ENCODE results near the gene MFN2. TPM values are rescaled to one million over a fixed set of nuclear protein-coding genes. Genes with fewer than 3 reads are reported as not detected.

Gene MFN2
- total and polyA plus RNA-seq, 2 of the 8 experiments (the other 6 are each of a cell fraction or from before 2014, with no cell fraction given) = 34.0 to 62.5 TPM

DNA sequence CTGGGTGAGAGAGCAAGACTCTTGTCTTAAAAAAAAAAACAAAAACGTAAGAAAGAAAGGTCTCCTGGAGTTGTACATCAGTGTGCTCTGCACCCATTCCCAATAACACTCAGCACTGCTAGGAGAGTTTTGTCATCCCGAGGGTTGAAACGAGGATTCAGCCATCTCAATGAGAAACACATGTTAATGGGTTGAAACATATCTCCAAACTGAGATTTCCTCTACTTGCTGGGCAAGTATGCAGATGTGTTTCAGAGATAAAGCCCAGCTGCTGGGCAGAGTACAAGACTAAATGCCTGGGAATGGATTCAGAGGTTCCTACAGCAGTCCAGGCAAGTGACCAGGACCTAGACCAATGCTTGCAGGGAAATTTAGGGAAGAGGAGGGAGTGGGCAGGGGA lies 2.6 kb upstream of the MFN2 start:
- POLR2A ChIA-PET (ENCODE audit: partially characterized antibody) = interaction anchor here (1.2 to 9.9 kb wide), 2 partner anchors 9 to 66 kb away, joined by 3 to 144 read pairs; no protein-coding TSS in a partner anchor
- 96% methylated on average over 3 of the region's 3 CpGs; no CpG with 5 or more reads in 1 of the 2 experiments for WGBS, 2 experiments (ENCODE audit: extremely low coverage in 1 of 2, insufficient coverage in 1 of 2, insufficient read length in 1 of 2, insufficient replicate concordance in 2 of 2, low coverage in 1 of 2, low lambda C conversion rate in 2 of 2, missing lambda C conversion rate in 1 of 2)
- TF ChIP-seq MAFK (IDR thresholded peaks at IDR 0.05; ENCODE audit: low read depth, low read length) (no peak), TAF1 (IDR thresholded peaks at IDR 0.05; ENCODE audit: low read depth, low read length) (no peak), SUZ12 (IDR thresholded peaks at IDR 0.05; ENCODE audit: low read length) (no peak), CBX5 (IDR thresholded peaks at IDR 0.05; ENCODE audit: low read depth, low read length) (no peak), JUN (IDR thresholded peaks at IDR 0.05; ENCODE audit: low read depth, low read length) (no peak), FOSL1 (IDR thresholded peaks at IDR 0.05; ENCODE audit: insufficient read depth, low read depth, low read length) (no peak), SIN3A (conservative IDR thresholded peaks at IDR 0.05 in 1 of 2, IDR thresholded peaks at IDR 0.05 in 1 of 2; ENCODE audit: low read depth in 1 of 2, low read length in 2 of 2) (no peak), RFX5 (IDR thresholded peaks at IDR 0.05; ENCODE audit: borderline replicate concordance, low read depth, low read length) (no peak), SP2 (IDR thresholded peaks at IDR 0.05; ENCODE audit: low read length) (no peak)
- TF ChIP-seq, protein P1, sequence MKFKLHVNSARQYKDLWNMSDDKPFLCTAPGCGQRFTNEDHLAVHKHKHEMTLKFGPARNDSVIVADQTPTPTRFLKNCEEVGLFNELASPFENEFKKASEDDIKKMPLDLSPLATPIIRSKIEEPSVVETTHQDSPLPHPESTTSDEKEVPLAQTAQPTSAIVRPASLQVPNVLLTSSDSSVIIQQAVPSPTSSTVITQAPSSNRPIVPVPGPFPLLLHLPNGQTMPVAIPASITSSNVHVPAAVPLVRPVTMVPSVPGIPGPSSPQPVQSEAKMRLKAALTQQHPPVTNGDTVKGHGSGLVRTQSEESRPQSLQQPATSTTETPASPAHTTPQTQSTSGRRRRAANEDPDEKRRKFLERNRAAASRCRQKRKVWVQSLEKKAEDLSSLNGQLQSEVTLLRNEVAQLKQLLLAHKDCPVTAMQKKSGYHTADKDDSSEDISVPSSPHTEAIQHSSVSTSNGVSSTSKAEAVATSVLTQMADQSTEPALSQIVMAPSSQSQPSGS (IDR thresholded peaks at IDR 0.05; ENCODE audit: low read length) = no peak
- TF ChIP-seq, protein P2, sequence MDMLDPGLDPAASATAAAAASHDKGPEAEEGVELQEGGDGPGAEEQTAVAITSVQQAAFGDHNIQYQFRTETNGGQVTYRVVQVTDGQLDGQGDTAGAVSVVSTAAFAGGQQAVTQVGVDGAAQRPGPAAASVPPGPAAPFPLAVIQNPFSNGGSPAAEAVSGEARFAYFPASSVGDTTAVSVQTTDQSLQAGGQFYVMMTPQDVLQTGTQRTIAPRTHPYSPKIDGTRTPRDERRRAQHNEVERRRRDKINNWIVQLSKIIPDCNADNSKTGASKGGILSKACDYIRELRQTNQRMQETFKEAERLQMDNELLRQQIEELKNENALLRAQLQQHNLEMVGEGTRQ (IDR thresholded peaks at IDR 0.05; ENCODE audit: low read length) = no peak

More for the DNA sequence above, 2.6 kb upstream of the MFN2 start:
- Histone ChIP-seq H3K18ac (ENCODE audit: extremely low read depth, low read length) (no peak overlapping the region), H4K5ac (ENCODE audit: insufficient read length, low read depth, low read length) (no peak overlapping the region), H3K27me3 (replicated peaks in 1 of 4; ENCODE audit: control insufficient read depth in 3 of 4, extremely low read depth in 1 of 4, insufficient read depth in 3 of 4, low read length in 3 of 4) (no peaks in the 10 kb centered on the region), H2AK5ac (ENCODE audit: low read depth, low read length) (no peak overlapping the region), H3K4me2 (ENCODE audit: insufficient read depth in 1 of 2, low read depth in 2 of 2, low read length in 2 of 2) (no peak overlapping the region), H2BK12ac (ENCODE audit: low read depth, low read length) (no peak overlapping the region), H2BK20ac (ENCODE audit: low read length) (no peak overlapping the region), H4K20me1 (replicated peaks in 1 of 2; ENCODE audit: control insufficient read depth in 1 of 2, insufficient read depth in 2 of 2, low read length in 2 of 2) (peaks cover 0 to 3% of the 10 kb centered on the region in 2 experiments), H3K27ac (ENCODE audit: low read depth, low read length) (no peak overlapping the region), H3K4me1 (replicated peaks in 1 of 4; ENCODE audit: control insufficient read depth in 3 of 4, insufficient read depth in 4 of 4, low read length in 3 of 4) (peaks cover 0 to 5% (median 2%) of the 10 kb centered on the region in 4 experiments; a peak in 3 of 7 replicates), H2AFZ (ENCODE audit: low read length) (no peak overlapping the region), H4K8ac (ENCODE audit: extremely low read depth, insufficient read depth, low read length) (no peak overlapping the region), H3K4ac (replicated peaks; ENCODE audit: insufficient read length, low read depth, low read length) (no peak overlapping the region), H2BK5ac (ENCODE audit: low read depth, low read length) (no peak overlapping the region), H2BK120ac (replicated peaks; ENCODE audit: low read depth, low read length) (no peak overlapping the region), H2BK15ac (ENCODE audit: low read length) (no peak overlapping the region), H3K4me3 (ENCODE audit: extremely low read depth in 1 of 4, insufficient read depth in 2 of 4, low read depth in 3 of 4, low read length in 4 of 4) (no peak overlapping the region), H3K9ac (replicated peaks in 1 of 4; ENCODE audit: extremely low read depth in 1 of 4, low read depth in 3 of 4, low read length in 3 of 4) (no peak overlapping the region), H4K91ac (replicated peaks; ENCODE audit: insufficient read length, low read length) (no peak overlapping the region), H3K14ac (ENCODE audit: insufficient read length) (no peak overlapping the region), H3K23ac (ENCODE audit: insufficient read length) (no peak overlapping the region), H3K79me2 (ENCODE audit: control insufficient read depth in 1 of 2, insufficient read depth in 2 of 2, low read length in 2 of 2) (peaks cover 0 to 21% of the 10 kb centered on the region in 2 experiments; a peak in 2 of 4 replicates), H3K56ac (replicated peaks; ENCODE audit: insufficient read length, low read depth, low read length) (no peak overlapping the region), H3K23me2 (ENCODE audit: low read depth, low read length) (peaks cover 9% of the 10 kb centered on the region; the same call in 1 of the 2 replicates), H3K9me3 (ENCODE audit: insufficient read depth in 2 of 2, low read depth in 1 of 2, low read length in 1 of 2) (no peaks in the 10 kb centered on the region), H3K79me1 (ENCODE audit: low read depth, low read length) (peaks cover 6% of the 10 kb centered on the region), H3K36me3 (ENCODE audit: control insufficient read depth in 2 of 4, insufficient read depth in 4 of 4, low read length in 3 of 4) (peaks cover 2 to 13% (median 9%) of the 10 kb centered on the region in 4 experiments; a peak in 5 of 8 replicates)
- no peak for DNase-seq (ENCODE audit: low read depth in 1 of 2, low spot score in 2 of 2)
- no peak for FAIRE-seq
- CTCF ChIA-PET (ENCODE audit: partially characterized antibody) = interaction anchor here (1.8 kb wide), 1 partner anchor 11 kb away, joined by 5 read pairs; no protein-coding TSS in a partner anchor

Measured in H1 (cell line).